HG03060 (cell line): ENCODE data around the gene SYNDIG1L.
"Not testable (repeated sequence)": the region's sequence is repeated elsewhere in the genome, so short reads cannot be mapped to it uniquely, and the experiment has no call there.

ENCODE experiments used
- ATAC-seq: cut with Tn5 transposase; IDR thresholded peaks from one replicate; pipeline ENCODE4 v1.9.1; 2021; ENCODE audit warnings: low read depth, moderate number of reproducible peaks; ENCODE audit not compliant: unreplicated experiment

Gene SYNDIG1L

DNA sequence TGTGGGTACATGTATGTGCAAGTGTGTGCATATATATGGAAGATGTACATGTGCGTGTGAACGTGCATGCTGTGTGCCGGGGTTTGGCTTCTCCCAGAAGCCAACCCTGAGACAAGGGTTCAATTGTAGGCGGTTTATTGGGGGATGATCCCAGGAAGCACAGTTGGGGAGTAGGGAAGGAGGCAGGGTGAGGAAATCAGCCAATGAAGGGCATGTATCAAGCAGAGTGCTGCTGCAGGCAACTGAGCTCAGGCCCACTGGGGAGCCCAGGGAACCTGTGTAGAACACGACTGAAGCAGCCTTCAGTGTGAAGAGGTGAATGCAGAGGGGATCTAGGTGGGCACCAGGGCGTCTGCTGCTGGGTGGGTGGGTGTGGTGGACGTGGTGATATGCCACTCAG lies 21.6 kb downstream of the SYNDIG1L start:
- ATAC-seq = no peak

- no peak for ATAC-seq
These were observed 22.2 kb downstream of the SYNDIG1L start for GRCh38 chr14:74403619-74404417.

DNA sequence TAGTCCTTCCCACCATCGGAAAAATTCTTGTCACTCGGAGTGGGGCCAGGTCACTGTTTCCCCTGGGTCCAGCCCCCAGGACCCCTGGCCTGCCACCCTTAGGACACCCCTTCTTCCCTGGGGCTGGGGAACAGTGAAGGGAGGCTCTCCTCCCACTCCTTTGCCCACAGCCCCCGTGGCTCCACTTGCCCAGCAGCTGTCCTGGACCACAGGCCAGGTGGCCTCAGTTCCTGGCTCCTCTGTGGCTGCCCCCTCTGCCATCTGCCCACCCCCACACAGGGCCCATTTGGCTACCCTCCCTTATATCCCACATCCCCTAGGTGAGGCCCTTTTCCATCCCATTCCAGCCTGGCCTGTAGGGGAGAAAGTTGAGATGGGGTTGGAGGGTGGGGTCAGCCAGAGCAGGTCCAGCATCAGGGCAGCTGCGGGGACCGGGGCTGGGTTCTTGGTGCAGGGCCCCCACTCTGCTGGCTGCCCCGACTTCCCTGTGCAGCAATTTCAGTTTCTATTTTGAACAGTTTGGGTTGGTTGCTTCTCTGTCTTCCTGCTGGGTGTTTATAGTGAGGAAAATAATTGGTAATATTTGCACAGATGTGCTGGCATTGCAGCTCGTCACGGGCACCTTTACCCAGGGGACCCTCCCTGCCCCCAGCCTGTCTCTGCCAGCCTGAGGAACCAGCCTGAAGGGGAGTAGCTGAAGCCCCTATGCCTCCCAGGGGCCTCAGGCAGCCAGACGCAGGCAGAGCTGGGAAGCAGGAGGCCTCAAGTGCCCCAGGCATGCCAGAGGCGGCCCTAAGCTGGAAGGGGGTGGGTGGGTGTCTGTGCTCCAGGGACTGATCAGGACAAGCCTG lies 23.4 kb downstream of the SYNDIG1L start:
- ATAC-seq = no peak

GRCh38 chr14:74401504-74402241 lies 24.3 kb downstream of the SYNDIG1L start:
- ATAC-seq = no peak

- no peak for ATAC-seq
These were observed 25.0 kb downstream of the SYNDIG1L start for GRCh38 chr14:74400919-74401503.

DNA sequence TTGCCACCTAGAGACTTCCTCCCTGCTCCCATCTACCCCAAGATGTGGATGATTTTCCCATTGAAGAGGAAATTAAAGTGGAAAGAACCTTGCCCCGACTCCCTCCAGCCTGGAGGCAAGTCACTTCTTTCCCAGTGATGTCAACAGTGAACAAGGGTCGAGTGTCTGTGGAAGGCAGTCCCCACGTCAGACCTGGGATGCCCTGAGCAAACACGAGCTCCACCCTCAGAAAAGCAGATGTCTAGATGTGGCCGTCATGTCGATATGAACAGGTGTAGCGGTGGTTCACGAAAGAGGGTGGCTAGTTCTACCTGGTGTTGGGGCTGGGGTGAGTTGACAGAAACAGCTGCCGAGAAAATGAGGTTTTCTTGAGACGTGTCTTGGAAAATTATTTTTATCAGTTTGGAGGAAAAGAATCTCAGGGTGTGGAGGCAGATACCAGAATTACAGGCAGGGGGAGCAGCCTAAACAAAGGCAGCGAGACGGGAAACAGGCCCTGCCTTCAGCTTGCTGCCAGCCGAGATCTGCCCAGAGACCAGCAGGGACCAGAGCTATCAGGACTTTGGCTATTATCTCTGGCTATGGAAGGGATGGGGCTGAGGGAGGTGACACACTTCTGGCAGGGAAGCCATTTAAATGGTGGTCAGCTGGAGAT lies 25.9 kb downstream of the SYNDIG1L start:
- no peak for ATAC-seq

- no peak for ATAC-seq
These were observed 30.9 kb downstream of the SYNDIG1L start for GRCh38 chr14:74395094-74395493.

GRCh38 chr14:74394549-74394948 lies 31.5 kb downstream of the SYNDIG1L start:
- no peak for ATAC-seq

DNA sequence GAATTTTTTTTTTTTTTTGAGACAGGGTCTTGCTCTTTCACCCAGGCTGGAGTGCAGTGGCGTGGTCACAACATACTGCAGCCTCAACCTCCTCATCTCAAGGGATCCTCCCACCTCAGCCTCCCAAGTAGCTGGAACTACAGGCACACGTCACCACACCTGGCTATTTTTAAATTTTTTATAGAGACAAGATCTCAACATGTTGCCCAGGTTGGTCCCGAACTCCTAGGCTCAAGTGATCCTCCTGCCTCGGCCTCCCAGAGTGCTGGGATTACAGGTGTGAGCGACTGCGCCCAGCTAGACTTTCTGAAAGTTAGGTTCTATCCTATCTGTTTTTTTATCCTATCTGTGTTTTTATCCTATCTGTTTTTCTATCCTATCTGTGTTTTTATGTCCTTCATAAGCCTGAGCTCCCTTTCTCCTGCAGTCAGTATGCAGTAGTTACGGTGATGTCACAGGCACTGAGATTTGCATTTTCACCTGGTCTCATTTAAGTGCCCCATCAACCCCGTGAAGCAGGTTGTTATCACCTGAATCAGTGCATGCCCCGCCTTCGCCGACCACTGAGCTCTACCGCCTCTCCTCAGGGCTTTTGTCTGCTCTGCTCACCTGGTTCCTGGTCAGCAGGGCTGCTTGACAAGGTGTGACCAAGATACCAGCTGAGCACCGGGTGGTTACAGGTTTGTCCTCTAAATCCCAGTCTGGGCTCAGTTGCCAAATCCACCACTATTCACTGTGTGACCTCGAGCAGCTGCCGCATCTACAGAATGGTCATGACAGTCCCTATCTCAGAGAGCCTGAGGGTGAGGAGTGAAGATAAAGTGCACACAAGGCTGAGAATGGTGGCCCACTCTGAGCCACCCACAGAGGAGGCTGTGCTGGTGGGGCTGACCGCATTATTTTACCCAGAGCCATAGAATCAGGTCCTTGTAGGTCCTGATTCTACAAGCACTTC lies 33.1 kb downstream of the SYNDIG1L start:
- ATAC-seq = no peak

DNA sequence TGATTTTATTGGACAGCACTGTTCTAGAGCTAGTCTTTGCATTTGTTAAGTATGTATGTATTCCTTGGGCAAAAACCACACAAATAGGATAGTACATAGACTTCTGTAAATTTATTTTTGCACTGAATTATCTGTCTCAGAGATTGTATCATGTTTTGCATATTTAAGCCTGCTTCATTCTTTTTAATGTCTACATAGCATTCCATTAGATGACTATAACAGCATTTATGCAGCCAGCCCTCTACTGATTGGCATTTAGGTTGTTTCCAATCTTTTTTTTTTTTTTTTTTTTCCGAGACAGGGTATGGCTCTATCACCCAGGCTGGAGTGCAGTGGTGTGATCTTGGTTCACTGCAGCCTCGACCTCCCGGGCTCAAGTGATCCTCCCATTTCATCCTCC lies 34.5 kb downstream of the SYNDIG1L start:
- no peak for ATAC-seq

- not testable (repeated sequence) for ATAC-seq
These were observed 35.5 kb downstream of the SYNDIG1L start for GRCh38 chr14:74390505-74390904.

- no peak for ATAC-seq
These were observed 36.0 kb downstream of the SYNDIG1L start for GRCh38 chr14:74389980-74390379.

DNA sequence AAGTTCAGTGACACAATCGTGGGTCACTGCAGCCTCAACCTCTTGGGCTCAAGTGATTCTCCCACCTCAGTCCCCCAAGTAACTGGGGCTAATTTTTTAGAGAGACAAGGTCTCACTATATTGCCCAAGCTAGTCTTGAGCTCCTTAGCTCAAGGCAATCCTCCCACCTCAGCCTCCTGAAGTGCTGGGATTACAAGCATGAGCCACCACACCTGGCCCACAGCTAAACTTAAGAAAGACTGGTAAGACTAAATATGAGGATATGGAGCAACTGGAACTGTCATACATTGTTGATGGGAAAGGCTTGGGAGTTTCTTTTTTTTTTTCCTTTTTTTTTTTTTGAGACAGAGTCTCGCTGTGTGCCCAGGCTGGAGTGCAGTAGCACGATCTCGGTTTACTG lies 43.8 kb downstream of the SYNDIG1L start:
- ATAC-seq = no peak

DNA sequence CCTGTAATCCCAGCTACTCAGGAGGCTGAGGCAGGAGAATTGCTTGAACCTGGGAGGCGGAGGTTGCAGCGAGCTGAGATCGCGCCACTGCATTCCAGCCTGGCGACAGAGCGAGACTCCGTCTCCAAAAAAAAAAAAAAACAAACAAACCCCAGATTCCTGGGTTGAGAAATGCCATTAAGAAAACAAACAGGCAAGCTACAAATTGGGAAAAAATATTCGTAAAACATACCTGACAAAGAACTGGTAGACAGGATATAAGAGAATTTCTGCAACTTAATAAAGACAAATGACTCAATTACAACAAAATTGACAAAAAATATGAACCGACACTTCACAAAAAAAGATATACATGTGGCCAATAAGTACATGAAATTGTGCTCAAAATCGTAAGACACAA lies 44.4 kb downstream of the SYNDIG1L start:
- not testable (repeated sequence) for ATAC-seq

GRCh38 chr14:74380845-74381244 lies 45.2 kb downstream of the SYNDIG1L start:
- ATAC-seq = no peak

DNA sequence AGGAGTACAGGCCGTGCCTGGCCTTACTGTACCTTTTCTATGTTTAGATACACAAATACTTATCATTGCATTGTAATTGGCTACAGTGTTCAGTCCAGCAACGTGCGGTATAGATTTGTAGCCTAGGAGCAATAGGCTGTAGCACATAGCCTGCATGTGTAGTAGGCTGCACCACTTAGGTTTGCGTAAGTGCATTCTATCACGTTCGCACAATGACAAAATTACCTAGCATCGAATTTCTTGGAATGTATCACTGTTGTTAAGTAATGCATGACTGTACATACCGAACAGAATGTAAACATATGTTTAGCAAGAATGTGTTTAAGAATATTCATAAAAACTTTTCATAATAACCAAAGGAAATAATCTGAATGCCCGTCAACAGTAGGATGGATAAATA lies 45.8 kb downstream of the SYNDIG1L start:
- ATAC-seq = no peak

DNA sequence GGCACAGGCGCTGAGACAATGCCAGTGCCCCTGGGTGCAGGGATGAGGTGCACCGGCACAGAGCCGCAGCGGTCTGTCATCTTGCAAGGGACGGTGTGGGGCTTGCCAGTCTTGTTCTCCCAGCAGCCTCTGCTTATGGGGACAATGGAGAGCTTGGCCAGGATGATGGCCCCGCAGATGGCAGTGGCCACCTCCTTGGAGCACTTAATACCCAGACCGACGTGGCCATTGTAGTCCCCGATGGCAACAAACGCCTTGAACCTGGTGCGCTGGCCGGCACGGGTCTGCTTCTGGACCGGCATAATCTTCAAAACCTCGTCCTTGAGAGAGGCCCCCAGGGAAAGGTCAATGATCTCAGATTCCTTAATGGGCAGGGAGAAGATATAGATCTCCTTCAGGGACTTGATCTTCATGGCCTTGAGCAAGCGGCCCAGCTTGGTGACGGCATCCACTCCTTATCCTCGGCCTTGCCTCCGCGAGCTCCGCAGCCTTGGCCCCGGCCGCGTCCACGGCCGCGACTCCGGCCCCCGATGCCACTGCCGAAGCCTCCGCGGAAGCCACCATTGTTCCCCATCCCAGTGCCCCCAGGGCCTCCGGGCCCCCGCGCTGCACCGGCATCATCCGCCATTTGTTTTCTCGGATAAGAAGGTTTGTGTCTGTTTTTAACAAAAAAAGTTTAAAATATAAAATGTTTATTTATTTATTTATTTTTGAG lies 47.9 kb downstream of the SYNDIG1L start:
- no peak for ATAC-seq

DNA sequence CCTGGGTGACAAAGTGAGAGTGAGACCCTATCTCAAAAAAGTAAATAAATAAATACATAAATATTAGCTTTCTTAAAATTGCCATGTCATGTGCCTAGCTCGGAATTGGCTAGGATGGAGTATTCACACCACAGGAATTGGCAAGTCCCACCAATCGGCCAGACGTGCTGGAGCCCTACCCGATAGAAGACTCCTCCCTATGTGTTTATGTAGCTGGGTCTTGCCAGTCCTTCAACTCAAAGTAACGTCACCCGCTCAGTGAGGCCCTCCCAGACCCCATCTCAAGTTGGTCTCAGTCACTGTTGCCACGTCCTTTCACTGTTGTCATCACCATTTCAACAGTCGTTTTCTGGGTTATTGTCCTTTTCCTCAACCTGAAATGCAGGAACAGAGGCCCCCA lies 57.6 kb downstream of the SYNDIG1L start:
- ATAC-seq = no peak
